Right renal pelvis (tissue), 4 donors: ENCODE measurements around the gene PGGHG. TPM values are rescaled to one million over a fixed set of nuclear protein-coding genes. Genes with fewer than 3 reads are reported as not detected.
"Not testable (repeated sequence)": the region's sequence is repeated elsewhere in the genome, so short reads cannot be mapped to it uniquely, and the experiment has no call there.

Experiments
- DNase-seq, 4 donors: peaks; one replicate each; pipeline ENCODE4 v3.0.0-alpha.2; 2013; ENCODE audit warnings: low read depth in 4 of 4, low spot score in 3 of 4, missing footprints in 1 of 4
- polyA plus RNA-seq, 4 donors: library from polyadenylated mRNA; unstranded; fragments of 120-200 nt; gene quantifications; one replicate each; pipeline ENCODE4 v1.2.1, GENCODE V29; 2013; ENCODE audit not compliant: insufficient read length in 4 of 4

Gene PGGHG
- polyA plus RNA-seq, 4 donors, result 14.8 to 25.7 (median 19.4) TPM

DNA sequence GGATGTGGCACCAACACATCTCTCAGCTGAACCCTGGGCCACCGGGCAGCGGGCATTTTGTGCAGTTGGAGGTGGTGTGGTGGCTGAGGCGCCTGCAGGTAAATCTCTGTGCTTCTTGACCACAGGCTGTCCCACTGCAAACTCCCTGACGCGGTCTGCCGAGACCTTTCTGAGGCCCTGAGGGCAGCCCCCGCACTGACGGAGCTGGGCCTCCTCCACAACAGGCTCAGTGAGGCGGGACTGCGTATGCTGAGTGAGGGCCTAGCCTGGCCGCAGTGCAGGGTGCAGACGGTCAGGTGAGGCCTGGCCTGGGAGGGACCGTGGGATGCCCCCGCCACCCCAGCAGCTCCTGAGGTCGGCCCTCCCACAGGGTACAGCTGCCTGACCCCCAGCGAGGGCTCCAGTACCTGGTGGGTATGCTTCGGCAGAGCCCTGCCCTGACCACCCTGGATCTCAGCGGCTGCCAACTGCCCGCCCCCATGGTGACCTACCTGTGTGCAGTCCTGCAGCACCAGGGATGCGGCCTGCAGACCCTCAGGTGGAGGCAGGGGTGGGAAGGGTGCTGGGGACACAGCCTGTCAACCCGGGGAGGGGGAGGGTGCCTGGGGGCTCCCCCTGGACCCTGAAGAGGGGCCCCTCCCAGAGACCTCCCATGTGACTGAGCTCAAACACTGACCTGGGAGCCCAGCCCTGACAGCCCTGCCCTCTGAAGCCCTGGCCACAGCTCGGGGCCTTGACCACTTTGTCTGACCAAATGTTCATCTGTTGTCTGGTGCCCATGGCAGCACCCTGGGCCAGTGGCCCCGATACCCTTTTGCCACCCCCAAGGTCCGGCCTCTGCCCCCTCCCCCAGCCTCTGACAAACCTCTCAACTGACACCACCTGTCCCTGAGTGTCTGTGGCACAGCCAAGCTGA lies 4.6 kb upstream of the PGGHG start:
- no peak for DNase-seq

DNA sequence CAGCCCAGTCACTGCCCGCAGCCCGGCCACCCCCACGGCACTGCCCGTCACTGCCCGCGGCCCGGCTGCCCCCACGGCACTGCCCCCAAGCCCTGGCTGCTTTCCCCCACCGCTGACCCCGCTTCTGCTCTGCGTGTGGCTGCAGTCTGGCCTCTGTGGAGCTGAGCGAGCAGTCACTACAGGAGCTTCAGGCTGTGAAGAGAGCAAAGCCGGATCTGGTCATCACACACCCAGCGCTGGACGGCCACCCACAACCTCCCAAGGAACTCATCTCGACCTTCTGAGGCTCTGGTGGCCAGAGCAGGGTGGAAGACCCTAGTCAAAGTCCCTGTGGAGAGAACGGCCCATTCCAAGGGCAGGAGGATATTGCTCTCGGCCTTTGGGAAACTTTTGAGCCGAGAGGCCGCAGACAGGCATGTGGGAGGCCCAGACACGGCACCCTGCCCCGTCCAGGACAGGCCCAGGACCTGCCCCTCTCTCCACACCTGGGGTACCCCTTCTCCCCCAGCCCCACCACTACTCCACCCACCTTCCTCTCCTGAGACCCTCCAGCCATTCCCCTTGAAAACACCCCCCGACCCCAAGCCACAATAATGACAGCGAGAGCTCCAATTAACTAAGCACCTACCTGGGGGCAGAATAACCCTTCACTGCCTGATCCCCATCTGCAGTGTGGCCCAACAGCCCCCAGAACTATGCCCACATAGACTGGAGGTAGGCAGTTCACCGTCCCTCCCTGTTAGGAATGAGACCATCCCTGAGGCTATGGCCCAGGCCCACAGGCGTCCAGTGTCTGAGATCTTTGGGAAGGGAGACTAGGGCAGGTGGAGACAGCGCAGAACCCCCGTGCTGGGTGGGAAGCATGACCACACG lies 3.7 kb upstream of the PGGHG start:
- DNase-seq, result no peak

- no peak for DNase-seq
Observed at GRCh38 chr11:285894-286220, 3.1 kb upstream of the PGGHG start.

GRCh38 chr11:286977-287820 lies 1.7 kb upstream of the PGGHG start:
- DNase-seq, result not testable (repeated sequence)

DNA sequence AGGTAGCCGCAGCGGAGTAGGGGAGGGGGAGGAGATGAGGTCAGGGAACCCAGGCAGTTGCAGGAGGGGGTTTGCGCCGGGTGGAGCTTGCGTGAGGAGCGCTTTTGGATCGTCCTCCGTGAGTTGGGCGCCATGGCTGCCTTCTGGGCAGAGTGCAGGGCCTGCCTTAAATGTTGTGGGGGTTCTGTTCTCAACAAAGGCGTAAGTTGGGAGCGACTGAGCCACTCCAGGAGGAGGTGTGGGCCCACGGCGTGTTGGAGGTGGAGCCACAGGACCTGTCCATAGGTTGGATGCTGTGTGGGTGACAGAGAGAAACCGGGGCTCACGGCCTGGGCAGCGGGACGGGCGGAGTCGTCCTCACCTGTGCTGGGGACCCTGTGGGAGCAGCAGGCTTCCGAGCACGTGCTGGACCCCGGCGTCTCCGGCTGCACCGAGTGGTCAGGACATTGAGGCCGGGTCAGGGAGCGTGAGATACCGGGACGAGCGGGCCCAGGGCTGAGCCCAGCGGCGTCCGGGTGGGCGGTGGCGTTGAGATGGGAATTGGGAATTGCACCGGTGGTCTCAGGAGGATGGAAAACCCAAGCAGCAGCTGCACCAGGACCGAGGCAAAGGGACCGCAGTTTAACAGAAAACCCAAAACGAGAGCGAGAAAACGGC lies 977 bp upstream of the PGGHG start:
- no peak for DNase-seq

- no peak for DNase-seq
Observed at GRCh38 chr11:289398-289711, 429 bp downstream of the PGGHG start.

- DNase-seq, result no peak
Observed at GRCh38 chr11:289712-290620, 1.0 kb downstream of the PGGHG start.

GRCh38 chr11:290621-291231 lies 1.8 kb downstream of the PGGHG start:
- DNase-seq, result no peak

DNA sequence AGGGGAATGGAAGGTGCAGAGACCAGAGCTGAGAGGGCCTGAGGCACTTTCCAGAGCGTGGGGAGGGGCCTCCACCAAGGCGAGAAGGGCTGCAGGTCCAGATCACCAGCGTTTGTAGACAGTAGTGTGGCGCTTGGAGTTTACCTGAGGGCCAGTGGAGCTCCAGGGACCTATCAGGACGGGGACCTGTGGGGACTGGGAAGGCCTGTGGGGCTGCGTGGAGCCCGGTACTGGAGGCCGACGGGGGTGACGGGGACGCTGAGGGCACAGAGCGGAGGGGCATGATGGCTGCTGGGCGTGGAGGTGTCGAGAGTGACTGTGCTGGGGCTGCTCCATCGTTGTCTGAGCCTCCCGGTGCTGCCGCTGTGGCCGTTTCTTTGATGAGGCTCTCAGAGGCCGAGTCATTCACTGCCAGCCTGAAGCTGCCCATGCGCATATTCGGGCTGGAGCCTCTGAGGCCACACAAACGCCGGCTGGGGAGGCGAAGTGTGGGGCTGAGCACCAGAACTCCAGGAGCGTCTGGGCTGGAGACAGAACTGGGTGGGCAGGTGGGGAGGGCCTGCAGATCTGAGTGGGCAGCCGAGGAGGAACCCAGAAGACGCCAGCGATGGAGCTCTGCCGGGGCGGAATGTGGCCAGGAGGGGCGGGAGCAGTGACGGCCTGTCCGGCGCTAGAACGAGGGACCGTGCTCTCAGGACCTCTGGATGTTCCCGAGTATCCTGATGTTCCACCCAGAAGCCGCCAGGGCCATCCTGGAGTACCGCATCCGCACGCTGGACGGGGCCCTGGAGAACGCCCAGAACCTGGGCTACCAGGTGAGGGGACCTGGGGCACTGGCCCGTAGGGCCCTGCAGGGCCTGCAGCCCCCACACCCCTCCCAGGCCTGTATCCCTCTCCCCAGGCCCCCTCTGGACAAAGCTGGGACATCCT lies 2.6 kb downstream of the PGGHG start:
- DNase-seq, result no peak

GRCh38 chr11:292211-293121 lies 3.5 kb downstream of the PGGHG start:
- DNase-seq, result no peak

GRCh38 chr11:293271-293851 lies 4.4 kb downstream of the PGGHG start:
- no peak for DNase-seq

- no peak for DNase-seq
Observed at GRCh38 chr11:293852-294661, 5.1 kb downstream of the PGGHG start.

DNA sequence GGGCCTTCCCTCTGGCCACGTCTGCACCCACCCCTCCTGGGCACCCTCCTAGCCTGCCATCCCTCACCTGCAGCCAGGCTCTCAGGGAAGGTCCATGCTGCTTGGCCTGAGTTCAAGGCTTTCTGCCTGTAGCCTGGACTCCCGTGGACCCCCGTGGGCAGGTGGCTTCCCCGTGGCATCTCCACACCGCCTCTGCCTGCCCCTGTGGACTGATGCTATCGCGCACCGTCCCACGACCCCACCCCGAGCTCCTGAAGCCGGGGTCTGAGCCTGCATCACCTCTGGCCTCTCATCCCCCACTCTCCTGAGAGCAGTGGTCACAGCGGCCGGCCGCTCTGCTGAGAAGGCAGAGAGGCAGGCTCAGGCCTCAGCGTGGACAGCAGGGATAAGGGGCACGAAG lies 5.9 kb downstream of the PGGHG start:
- no peak for DNase-seq

GRCh38 chr11:295351-296170 lies 6.6 kb downstream of the PGGHG start:
- no peak for DNase-seq
